Muscle of back (tissue), 11 donors: ENCODE data around the gene SHISA9. TPM values are rescaled to one million over a fixed set of nuclear protein-coding genes. Genes with fewer than 3 reads are reported as not detected.

Source experiments
- DNase-seq, 3 donors: peaks; one replicate each; pipeline versions ENCODE4 v3.0.0 to v3.0.0-alpha.2; 2013
- polyA plus RNA-seq, 10 donors: library from polyadenylated mRNA; unstranded; fragments of 120-200 nt; gene quantifications; one replicate each; pipeline ENCODE4 v1.2.1, GENCODE V29; 2013; ENCODE audit not compliant: insufficient read length in 10 of 10

SHISA9 gene
- polyA plus RNA-seq, 10 donors: 0.05 to 0.21 (median 0.11) TPM

- no peak for DNase-seq
These were observed 113.1 kb downstream of the SHISA9 start for GRCh38 chr16:13014476-13014875.

DNA sequence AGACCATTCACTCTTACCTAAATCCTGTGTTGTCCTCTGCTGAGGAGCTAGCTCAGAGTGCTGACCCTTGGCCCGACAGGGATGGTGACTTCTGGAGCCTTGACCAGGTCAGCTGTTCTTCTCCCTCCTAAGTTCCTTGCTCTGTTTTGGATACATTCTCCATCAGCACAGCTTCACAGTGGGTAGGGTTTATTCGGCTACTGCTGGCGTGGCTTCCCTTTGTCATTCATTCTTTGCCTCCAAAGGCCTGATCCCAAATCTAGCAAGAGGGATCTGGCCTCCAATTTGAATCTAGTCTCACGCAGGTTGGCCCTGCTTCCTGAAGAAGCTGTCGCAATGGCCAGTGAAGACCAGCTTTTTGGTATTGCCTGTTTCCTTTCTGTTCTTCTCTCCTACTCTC is 116.6 kb downstream of the SHISA9 start:
- no peak for DNase-seq

DNA sequence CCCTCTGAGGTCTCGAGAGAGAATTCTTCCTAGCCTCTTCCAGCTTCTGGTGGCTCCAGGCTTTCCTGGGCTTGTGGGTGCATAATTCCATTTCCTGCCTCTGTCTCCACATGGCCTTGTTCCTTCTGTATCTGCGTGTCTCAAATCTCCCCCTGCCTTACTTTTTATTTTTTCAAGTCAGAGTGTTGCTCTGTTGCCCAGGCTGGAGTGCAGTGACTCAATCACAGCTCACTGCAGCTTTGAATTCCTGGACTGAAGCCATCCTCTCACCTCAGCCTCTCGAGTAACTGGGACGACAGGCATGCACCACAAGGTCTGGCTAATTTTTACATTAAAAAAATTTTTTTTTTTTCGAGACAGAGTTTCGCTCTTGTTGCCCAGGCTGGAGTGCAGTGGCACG is 120.6 kb downstream of the SHISA9 start:
- DNase-seq: no peak

- DNase-seq: no peak
These were observed 128.4 kb downstream of the SHISA9 start for GRCh38 chr16:13029786-13030185.

- DNase-seq: no peak
These were observed 129.4 kb downstream of the SHISA9 start for GRCh38 chr16:13030769-13031168.

- DNase-seq: no peak
These were observed 131.5 kb downstream of the SHISA9 start for GRCh38 chr16:13032911-13033310.

DNA sequence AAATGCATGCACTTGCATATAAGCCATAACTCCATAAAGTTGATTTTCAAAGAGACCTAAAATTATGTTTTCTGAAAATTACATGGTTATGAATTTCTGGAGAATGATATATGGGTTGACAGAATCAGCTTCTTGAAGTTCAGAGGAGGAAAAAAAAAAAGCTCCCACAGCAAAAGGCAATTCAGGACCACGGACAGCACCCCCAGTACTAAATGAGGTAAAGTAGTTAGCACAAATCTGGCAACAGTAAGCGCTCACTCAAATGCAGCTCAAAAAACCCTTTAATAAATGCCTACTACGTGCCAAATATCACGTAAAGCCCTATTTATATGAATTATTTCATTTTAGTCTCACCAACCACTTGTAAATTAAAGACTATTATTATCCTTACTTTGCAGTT is 135.2 kb downstream of the SHISA9 start:
- peak; percentile 24 to 71 (median 68) for DNase-seq

DNA sequence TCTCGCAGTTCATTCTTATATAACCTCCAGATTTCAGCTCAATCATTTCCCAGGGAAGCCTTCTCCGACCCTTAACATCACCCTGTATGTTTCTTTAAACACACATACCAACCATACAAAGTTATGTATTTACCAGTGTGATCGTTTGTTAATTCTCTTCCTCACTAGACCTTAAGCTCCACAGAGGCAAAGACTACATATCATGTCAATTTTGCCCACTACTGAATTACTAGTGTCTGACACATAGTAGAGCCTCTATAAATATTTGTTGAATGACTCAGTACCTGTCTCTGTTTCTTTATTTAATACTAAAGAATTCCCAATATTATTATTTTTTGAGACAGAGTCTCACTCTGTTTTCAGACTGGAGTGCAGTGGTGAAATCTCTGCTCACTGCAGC is 137.2 kb downstream of the SHISA9 start:
- no peak for DNase-seq

GRCh38 chr16:13039526-13039925 is 138.1 kb downstream of the SHISA9 start:
- no peak for DNase-seq

GRCh38 chr16:13041180-13041579 is 139.8 kb downstream of the SHISA9 start:
- DNase-seq: no peak

DNA sequence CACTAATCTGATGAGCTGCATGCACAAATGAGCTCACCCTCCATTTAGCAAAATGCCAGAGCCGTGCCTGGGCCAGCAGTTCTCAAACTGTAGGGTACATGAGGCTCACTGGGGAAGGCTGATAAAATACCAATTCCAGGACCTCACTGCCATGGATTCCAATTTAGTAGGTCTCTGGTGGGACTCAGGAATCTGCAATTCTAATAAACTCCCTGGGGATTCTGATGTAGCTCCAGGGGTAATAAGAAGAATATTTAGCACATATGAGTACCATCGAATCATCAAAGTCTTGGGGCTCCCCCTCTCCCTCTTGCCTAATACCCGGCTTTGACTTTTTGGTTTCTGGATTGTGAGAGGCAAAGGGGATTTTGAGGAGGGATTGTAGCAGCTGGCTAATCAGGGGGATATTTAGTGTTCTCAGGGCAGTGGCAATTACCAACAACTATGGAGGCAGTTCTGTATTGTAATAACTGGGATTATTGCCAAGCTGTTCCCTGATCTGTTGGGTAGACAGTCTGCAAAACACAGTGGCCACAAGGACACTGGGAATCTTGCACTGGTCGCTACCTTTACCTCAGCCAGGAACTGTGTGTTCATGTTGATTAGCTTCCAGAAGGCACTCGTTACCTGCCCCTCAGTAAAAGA is 140.4 kb downstream of the SHISA9 start:
- no peak for DNase-seq

- no peak for DNase-seq
These were observed 140.9 kb downstream of the SHISA9 start for GRCh38 chr16:13042291-13042685.

- DNase-seq: no peak
These were observed 144.8 kb downstream of the SHISA9 start for GRCh38 chr16:13046061-13046821.

DNA sequence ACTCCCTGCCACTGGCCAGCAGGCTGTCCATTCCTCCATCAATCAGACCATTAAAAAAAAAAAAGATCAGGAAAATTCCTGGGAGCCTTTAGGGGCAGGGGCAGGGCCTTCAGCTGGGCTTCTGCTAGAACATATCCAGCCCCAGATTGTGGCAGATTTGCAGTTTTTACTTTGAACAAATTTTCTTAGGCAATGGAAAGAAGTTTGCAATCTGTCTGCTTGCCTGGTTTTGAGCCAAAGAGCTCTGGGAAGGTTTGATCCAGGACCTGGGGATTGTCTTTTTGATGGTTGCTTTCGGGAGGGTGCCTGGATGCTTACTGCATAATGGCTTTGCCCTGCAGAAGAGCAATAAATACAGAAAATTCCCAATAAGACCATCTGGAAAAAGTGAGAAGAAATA is 145.9 kb downstream of the SHISA9 start:
- no peak for DNase-seq

GRCh38 chr16:13049688-13050087 is 148.3 kb downstream of the SHISA9 start:
- DNase-seq: no peak

DNA sequence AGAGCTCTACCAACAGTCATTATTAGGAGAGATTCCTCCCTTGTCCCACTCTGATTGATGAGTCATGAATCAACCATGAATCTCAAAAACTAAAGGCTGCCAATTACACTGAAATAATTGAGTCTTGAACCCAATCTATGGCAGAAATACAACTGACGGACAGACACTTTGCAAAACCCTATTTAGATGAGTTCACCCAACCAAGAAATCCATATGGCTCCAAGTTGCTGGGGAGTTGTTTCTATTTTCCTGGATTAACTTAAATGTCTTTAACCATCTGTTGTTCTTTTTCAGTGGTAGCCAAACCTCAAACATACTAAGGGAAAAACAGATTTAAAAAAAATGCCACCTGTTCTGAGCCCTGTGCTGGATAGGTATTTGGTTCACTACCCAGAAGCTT is 151.0 kb downstream of the SHISA9 start:
- no peak for DNase-seq

DNA sequence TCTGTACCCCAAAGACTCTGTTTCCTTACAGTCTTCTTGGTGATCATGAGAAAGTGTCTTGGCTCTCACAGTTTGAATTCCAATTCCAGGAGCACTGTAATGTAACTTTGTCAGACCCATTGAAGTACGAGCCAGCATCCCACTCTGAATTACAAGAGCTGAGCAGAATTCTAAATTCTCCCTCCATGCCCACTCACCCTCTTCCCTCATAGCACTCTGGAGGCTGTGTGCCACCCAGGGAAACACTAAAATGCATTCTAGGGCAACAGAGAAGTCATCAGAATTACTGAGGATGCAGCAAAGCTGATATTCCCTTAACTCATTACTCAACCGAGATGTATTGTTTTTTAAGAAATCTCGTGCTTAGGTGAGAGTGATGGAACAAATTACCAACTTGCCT is 154.1 kb downstream of the SHISA9 start:
- no peak for DNase-seq

GRCh38 chr16:13056607-13057006 is 155.2 kb downstream of the SHISA9 start:
- no peak for DNase-seq

DNA sequence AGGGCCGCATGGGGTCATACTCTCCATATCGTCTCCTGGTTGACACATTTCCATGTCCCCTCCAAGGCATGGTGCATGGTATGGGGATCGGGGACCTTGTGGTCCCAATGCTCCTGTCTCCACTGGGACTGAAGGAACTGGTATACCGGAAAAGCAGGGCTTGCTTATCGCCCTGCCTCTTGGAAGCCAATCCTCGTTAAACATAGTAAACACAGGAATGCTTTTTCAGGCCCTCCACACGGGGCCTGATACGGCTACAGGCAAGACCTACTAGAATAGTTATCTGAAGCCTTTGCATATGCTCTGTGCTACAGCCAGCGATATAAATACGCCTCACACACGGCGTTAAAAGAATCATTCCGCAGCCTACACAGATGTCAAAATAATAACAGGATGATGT is 159.5 kb downstream of the SHISA9 start:
- no peak for DNase-seq

- no peak for DNase-seq
These were observed 160.3 kb downstream of the SHISA9 start for GRCh38 chr16:13061691-13062090.

- no peak for DNase-seq
These were observed 160.8 kb downstream of the SHISA9 start for GRCh38 chr16:13062219-13062618.

DNA sequence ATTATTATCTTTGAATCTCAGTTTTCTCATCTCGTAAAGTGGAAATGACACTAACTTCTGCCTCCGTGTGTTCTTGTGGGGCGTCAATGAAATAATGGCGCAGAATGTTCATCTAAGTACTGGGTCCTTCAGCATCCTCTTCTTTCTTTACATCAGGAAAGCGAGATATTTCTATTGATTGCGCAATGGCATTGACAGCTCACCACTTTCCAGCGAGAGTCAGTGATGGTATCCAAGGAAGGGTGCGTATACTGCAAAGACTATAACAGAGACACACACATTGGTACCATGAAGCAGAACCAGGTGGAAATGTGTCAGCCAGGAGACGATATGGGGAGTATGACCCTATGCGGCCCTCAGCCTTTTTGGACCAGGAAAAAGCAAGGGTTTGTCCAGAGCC is 162.1 kb downstream of the SHISA9 start:
- no peak for DNase-seq

- no peak for DNase-seq
These were observed 163.4 kb downstream of the SHISA9 start for GRCh38 chr16:13064821-13065220.

DNA sequence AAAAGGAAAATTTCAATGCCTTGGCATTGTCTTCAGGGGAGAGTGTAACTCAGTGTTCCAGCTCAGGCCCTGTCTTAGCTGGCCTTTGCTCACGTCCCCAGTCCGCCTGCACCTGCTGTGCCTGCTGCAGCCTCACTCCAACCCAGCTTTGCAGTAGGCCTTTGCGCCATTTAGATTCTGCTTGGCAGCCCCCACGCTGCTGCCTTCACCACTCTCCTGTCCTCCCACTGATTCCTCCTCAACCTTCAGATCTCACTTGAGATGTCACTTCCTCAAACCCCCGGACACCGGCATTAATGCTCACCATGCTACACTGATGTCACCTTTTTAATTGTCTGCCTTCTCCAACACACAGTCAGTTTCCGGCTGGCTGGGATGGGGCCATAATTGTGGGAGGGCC is 166.2 kb downstream of the SHISA9 start:
- DNase-seq: no peak
